Vagina (tissue), 2 donors: ENCODE measurements around the gene IRF1. TPM values are rescaled to one million over a fixed set of nuclear protein-coding genes. Genes with fewer than 3 reads are reported as not detected.

Experiments used
- DNase-seq, 2 donors: peaks; one replicate each; pipeline ENCODE4 v3.0.0-alpha.2; 2017; ENCODE audit errors: extremely low spot score in 2 of 2
- H3K27ac ChIP-seq: fragments of 200-600 bp; sonication (generic); one replicate; pipeline ENCODE4 v1.5.1; 2019
- H3K27me3 ChIP-seq: fragments of 200-600 bp; sonication (generic); one replicate; pipeline ENCODE4 v1.5.1; 2019
- H3K36me3 ChIP-seq, 2 donors: fragments of 200-600 bp; sonication (generic); one replicate each; pipeline ENCODE4 v1.5.1; 2017 to 2019
- H3K4me1 ChIP-seq: fragments of 200-600 bp; sonication (generic); one replicate; pipeline ENCODE4 v1.5.1; 2019
- H3K4me3 ChIP-seq, 2 donors: fragments of 200-600 bp; sonication (generic); 1 replicate in 1 of 2; 2 replicates in 1 of 2; pipeline ENCODE4 v1.5.1; 2016 to 2019
- H3K9me3 ChIP-seq: fragments of 200-600 bp; sonication (generic); one replicate; pipeline ENCODE4 v1.5.1; 2019
- POLR2A ChIP-seq, 2 donors: fragments of 450-650 bp; IDR thresholded peaks; one replicate each; pipeline ENCODE4 v1.6.1; 2017; ENCODE audit warnings: antibody characterized with exemption in 2 of 2, mild to moderate bottlenecking in 2 of 2, moderate library complexity in 2 of 2
- POLR2AphosphoS5 ChIP-seq, 2 donors: sonication (generic); formaldehyde crosslinking; IDR thresholded peaks; one replicate each; pipeline ENCODE4 v1.9.0; 2017; ENCODE audit warnings: antibody characterized with exemption in 2 of 2, mild to moderate bottlenecking in 2 of 2, low read depth in 1 of 2; ENCODE audit not compliant: insufficient read depth in 1 of 2
- intact Hi-C: fragments of 100-400 bp; cut with DNase I; formaldehyde crosslinking; loops from one replicate; pipeline ENCODE4 v1.15.1; 2023
- total RNA-seq: library from RNA; depleted of rRNA; stranded (reverse); fragments of >200 nt; gene quantifications from one replicate; pipeline ENCODE4 v1.2.3, GENCODE V29; 2016
- TF ChIP-seq, protein P1 (sequence below), 3 experiments: fragments of 450-650 bp in 2 of 3; fragments of 200-600 bp in 1 of 3; sonication (generic) in 1 of 3; IDR thresholded peaks; one replicate each; pipeline ENCODE4 v1.5.1; 2017 to 2019; ENCODE audit warnings: antibody characterized with exemption in 3 of 3, mild to moderate bottlenecking in 2 of 3, moderate library complexity in 2 of 3

Gene IRF1
- total RNA-seq, 1 donor from 2014 or later = 49.8 TPM

DNA sequence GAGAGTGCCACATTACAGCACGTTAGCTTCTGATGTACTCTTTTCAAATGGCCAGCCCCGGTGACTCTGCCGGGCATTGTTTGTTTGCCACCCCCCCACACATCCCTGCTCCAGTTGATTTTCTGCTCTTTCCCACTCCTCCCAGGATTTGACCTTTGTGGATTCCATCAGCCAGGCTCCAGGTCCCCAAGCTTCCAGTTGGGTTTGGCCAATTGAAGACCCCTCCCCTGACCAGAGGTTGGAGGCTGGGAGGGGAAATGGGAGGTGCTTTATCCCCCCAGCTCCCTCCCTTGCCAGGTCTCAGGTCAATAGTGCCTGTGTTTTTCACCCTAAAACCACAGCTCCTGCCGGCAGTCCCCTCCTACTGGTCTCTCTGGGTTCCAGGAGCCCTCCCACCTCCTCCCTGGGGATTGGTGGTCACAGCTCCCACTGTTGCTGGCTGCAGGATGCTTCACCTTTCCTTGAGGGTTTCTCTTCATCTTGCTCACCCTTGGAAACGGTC lies 34.9 kb downstream of the IRF1 start:
- Histone ChIP-seq H3K27ac (peak overlapping the region; percentile 72), H3K4me1 (peaks cover 45% of the 10 kb centered on the region), H3K4me3 (no peak overlapping the region), H3K27me3 (no peaks in the 10 kb centered on the region), H3K36me3 (no peaks in the 10 kb centered on the region), H3K9me3 (no peaks in the 10 kb centered on the region)
- TF ChIP-seq, protein P1, sequence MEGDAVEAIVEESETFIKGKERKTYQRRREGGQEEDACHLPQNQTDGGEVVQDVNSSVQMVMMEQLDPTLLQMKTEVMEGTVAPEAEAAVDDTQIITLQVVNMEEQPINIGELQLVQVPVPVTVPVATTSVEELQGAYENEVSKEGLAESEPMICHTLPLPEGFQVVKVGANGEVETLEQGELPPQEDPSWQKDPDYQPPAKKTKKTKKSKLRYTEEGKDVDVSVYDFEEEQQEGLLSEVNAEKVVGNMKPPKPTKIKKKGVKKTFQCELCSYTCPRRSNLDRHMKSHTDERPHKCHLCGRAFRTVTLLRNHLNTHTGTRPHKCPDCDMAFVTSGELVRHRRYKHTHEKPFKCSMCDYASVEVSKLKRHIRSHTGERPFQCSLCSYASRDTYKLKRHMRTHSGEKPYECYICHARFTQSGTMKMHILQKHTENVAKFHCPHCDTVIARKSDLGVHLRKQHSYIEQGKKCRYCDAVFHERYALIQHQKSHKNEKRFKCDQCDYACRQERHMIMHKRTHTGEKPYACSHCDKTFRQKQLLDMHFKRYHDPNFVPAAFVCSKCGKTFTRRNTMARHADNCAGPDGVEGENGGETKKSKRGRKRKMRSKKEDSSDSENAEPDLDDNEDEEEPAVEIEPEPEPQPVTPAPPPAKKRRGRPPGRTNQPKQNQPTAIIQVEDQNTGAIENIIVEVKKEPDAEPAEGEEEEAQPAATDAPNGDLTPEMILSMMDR (IDR thresholded peaks at IDR 0.05) = no peak
- TF ChIP-seq POLR2A (IDR thresholded peaks at IDR 0.05) (no peak), POLR2AphosphoS5 (IDR thresholded peaks at IDR 0.05; ENCODE audit: insufficient read depth in 1 of 2, low read depth in 1 of 2) (no peak)
- no peak for DNase-seq
- intact Hi-C loops = no loop called here

DNA sequence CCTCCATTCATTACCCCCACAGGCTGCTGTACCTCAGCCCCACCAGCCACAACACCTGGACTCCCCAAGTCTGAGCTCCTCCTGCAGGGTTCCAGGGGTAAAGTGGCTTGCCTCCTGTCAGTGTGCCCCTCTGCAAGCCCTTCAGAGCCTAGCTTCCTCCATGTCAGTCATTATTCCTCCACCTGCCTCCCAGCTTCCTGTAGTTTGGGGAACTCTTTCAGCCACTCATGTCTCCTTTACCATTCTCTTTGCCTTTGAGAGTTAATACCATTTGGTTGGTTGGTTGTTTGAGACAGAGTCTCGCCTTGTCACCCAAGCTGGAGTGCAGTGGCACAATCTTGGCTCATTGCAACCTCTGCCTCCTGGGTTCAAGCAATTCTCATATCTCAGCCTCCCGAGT lies 36.2 kb downstream of the IRF1 start:
- Histone ChIP-seq H3K4me1 (peaks cover 39% of the 10 kb centered on the region), H3K27ac (no peak overlapping the region)

DNA sequence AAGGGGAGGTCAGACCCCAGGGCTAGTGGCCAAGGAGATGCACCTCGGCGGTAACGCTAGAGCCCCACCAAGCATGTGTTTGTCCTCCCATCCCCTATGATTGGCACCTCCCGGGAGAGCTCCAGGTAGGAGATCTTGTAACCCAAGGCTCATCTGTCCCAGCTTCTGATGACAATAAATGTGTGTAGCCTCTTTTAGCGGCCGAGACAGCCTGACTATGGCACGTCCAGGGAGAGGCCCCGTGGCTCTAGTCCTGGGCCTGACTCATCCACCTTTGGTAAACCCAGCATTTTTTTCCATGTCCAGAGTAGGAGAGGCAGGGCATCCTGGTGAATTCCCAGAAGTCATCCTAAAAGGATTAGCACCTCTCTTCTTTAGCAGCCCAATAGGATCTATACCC lies 39.2 kb downstream of the IRF1 start:
- Histone ChIP-seq H3K27ac (no peak overlapping the region), H3K9me3 (no peaks in the 10 kb centered on the region), H3K4me1 (peaks cover 23% of the 10 kb centered on the region), H3K36me3 (no peaks in the 10 kb centered on the region), H3K27me3 (no peaks in the 10 kb centered on the region), H3K4me3 (no peak overlapping the region)
- DNase-seq = no peak
- TF ChIP-seq POLR2AphosphoS5 (IDR thresholded peaks at IDR 0.05; ENCODE audit: insufficient read depth in 1 of 2, low read depth in 1 of 2) = no peak
- TF ChIP-seq POLR2A (IDR thresholded peaks at IDR 0.05) = no peak
- TF ChIP-seq, protein P1 (IDR thresholded peaks at IDR 0.05) = no peak
- intact Hi-C loops = no loop called here

More for the DNA sequence above, 36.2 kb downstream of the IRF1 start:
- intact Hi-C loops = no loop called here
- no peaks in the 10 kb centered on the region for H3K36me3 ChIP-seq
- no peak overlapping the region for H3K4me3 ChIP-seq
- H3K9me3 ChIP-seq = no peaks in the 10 kb centered on the region
- DNase-seq = no peak
- TF ChIP-seq POLR2AphosphoS5 (IDR thresholded peaks at IDR 0.05; ENCODE audit: insufficient read depth in 1 of 2, low read depth in 1 of 2) = no peak
- no peak for TF ChIP-seq POLR2A (IDR thresholded peaks at IDR 0.05)
- TF ChIP-seq, protein P1 (IDR thresholded peaks at IDR 0.05) = no peak
- no peaks in the 10 kb centered on the region for H3K27me3 ChIP-seq

DNA sequence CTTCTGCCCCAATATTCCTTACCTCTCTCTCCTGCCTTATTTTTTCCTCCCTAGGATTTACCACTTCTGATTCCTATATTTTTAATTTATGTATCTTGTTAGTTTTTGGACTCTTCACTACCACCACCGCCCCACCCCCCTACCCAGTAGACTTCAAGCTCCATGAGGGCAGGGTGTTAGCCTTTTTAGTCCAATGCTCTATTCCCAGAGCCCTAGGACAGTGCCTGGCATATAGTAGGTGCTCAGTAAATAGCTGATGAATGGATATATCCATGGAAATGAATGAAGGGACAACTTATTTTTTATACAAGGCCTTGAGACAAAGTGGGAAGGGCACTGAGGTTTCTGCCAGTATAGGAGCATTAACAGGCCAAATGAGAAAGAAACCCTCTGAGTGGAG lies 41.5 kb downstream of the IRF1 start:
- no peak for TF ChIP-seq POLR2AphosphoS5 (IDR thresholded peaks at IDR 0.05; ENCODE audit: insufficient read depth in 1 of 2, low read depth in 1 of 2)
- TF ChIP-seq, protein P1 (IDR thresholded peaks at IDR 0.05) = no peak
- no peak for TF ChIP-seq POLR2A (IDR thresholded peaks at IDR 0.05)
- Histone ChIP-seq H3K4me3 (no peak overlapping the region), H3K9me3 (no peaks in the 10 kb centered on the region), H3K27me3 (no peaks in the 10 kb centered on the region), H3K36me3 (no peaks in the 10 kb centered on the region), H3K4me1 (peaks cover 37% of the 10 kb centered on the region), H3K27ac (no peak overlapping the region)
- intact Hi-C loops = no loop called here
- no peak for DNase-seq

DNA sequence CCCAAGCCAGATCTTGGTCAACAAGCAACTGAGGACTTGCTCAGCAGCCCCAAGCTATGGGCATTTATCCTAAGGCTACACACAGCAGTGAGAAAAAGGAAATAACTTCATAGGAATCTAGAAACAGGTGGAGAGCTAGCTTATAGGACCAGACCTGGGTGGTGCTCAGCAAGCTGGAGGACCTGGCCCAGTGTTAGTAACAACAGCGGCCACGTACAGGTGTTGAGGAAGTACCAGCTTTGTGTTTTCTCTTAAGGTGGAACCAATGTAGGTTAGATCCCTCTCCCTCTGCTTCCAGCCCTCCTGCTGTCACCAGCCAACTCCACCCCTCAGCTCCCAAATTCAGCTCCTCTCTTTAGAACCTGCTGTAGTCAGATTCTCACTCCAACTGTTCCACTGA lies 43.4 kb downstream of the IRF1 start:
- H3K27me3 ChIP-seq = no peaks in the 10 kb centered on the region
- DNase-seq = no peak
- peaks cover 43% of the 10 kb centered on the region for H3K4me1 ChIP-seq
- no peaks in the 10 kb centered on the region for H3K36me3 ChIP-seq
- intact Hi-C loops = no loop called here
- H3K4me3 ChIP-seq = no peak overlapping the region
- no peaks in the 10 kb centered on the region for H3K9me3 ChIP-seq
- TF ChIP-seq, protein P1 (IDR thresholded peaks at IDR 0.05) = no peak
- TF ChIP-seq POLR2A (IDR thresholded peaks at IDR 0.05) = no peak
- TF ChIP-seq POLR2AphosphoS5 (IDR thresholded peaks at IDR 0.05; ENCODE audit: insufficient read depth in 1 of 2, low read depth in 1 of 2) = no peak
- H3K27ac ChIP-seq = peak overlapping the region; percentile 61
